Upper lobe of right lung (tissue), 1 donor: Measurements from ENCODE around the gene SMNDC1. TPM values are rescaled to one million over a fixed set of nuclear protein-coding genes. Genes with fewer than 3 reads are reported as not detected.
"Not testable (repeated sequence)": the region's sequence is repeated elsewhere in the genome, so short reads cannot be mapped to it uniquely, and the experiment has no call there.

Experiments used
- ATAC-seq: fragments of 200-7000 bp; cut with Tn5 transposase; one replicate; pipeline ENCODE4 v1.9.1; 2020; ENCODE audit warnings: mild to moderate bottlenecking, moderate library complexity
- DNase-seq: peaks from one replicate; pipeline ENCODE4 v3.0.0-alpha.2; 2020
- H3K27ac ChIP-seq: fragments of 200-600 bp; one replicate; pipeline ENCODE4 v1.8.0; 2022
- H3K27me3 ChIP-seq: fragments of 200-600 bp; one replicate; pipeline ENCODE4 v1.8.0; 2022; ENCODE audit warnings: mild to moderate bottlenecking
- H3K36me3 ChIP-seq: fragments of 200-600 bp; one replicate; pipeline ENCODE4 v1.8.0; 2022
- H3K4me1 ChIP-seq: fragments of 200-600 bp; one replicate; pipeline ENCODE4 v1.8.0; 2022
- H3K4me3 ChIP-seq: fragments of 200-600 bp; one replicate; pipeline ENCODE4 v1.8.0; 2022; ENCODE audit warnings: mild to moderate bottlenecking
- H3K9me3 ChIP-seq: fragments of 200-600 bp; one replicate; pipeline ENCODE4 v1.8.0; 2022
- intact Hi-C: fragments of 100-400 bp; cut with DNase I; formaldehyde crosslinking; loops from one replicate; pipeline ENCODE4 v1.11.0; 2022
- total RNA-seq: library from RNA; stranded (reverse); fragmentation: NEBNext Ultra II Directional; extraction: Animal tissue kit (Norgen Biotek cat#: 25700); gene quantifications from one replicate; pipeline ENCODE4 v1.2.1, GENCODE V29; 2021
- TF ChIP-seq, protein P1 (sequence below): fragments of 200-600 bp; IDR thresholded peaks from one replicate; pipeline ENCODE4 v1.8.0; 2022; ENCODE audit warnings: antibody characterized with exemption
- donor health status: DM: no; HTN: yes; CAD: no; lungs with severe emphysema.

Gene SMNDC1
- total RNA-seq, 1 donor from 2014 or later = 35.8 TPM

GRCh38 chr10:110274647-110275046 lies 30.1 kb downstream of the SMNDC1 start:
- Histone ChIP-seq H3K4me1 (peaks cover 25% of the 10 kb centered on the region), H3K27me3 (no peaks in the 10 kb centered on the region), H3K36me3 (peaks cover under 1% of the 10 kb centered on the region), H3K9me3 (no peaks in the 10 kb centered on the region), H3K27ac (no peak overlapping the region), H3K4me3 (no peak overlapping the region)
- DNase-seq = no peak
- intact Hi-C loops = loop anchor here (10.0 kb wide), 1 partner anchor 70 kb away; the partner anchor contains the start of gene MXI1
- TF ChIP-seq, protein P1, sequence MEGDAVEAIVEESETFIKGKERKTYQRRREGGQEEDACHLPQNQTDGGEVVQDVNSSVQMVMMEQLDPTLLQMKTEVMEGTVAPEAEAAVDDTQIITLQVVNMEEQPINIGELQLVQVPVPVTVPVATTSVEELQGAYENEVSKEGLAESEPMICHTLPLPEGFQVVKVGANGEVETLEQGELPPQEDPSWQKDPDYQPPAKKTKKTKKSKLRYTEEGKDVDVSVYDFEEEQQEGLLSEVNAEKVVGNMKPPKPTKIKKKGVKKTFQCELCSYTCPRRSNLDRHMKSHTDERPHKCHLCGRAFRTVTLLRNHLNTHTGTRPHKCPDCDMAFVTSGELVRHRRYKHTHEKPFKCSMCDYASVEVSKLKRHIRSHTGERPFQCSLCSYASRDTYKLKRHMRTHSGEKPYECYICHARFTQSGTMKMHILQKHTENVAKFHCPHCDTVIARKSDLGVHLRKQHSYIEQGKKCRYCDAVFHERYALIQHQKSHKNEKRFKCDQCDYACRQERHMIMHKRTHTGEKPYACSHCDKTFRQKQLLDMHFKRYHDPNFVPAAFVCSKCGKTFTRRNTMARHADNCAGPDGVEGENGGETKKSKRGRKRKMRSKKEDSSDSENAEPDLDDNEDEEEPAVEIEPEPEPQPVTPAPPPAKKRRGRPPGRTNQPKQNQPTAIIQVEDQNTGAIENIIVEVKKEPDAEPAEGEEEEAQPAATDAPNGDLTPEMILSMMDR = no peak
- no peak for ATAC-seq

DNA sequence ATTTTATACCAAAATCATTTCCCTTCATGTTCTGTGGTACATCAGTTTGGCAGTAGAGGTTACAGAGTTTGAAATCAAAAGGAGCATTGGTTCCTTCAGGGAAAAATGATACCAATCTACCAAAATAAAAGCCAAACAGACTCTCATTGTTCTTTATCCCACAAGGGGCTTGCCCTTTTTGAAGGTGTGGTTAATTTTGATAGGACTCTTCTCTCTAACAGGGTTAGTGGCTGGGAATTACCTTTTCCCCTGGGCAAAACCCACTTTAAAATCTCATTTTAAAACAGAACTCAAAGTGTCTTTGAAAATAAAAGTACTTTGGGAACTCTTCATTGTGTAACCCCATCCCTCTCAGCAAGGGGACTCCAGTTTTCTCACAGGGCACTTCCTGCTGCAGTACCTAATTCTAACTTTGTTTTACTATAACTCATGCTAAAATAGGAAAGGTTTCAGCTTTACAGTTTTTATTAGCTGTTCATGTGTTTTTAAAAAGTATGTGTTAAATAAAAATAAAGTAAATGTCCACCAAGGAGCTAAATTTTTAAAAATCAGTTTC lies 30.6 kb downstream of the SMNDC1 start:
- H3K36me3 ChIP-seq = no peaks in the 10 kb centered on the region
- no peak overlapping the region for H3K4me3 ChIP-seq
- H3K9me3 ChIP-seq = no peaks in the 10 kb centered on the region
- intact Hi-C loops = loop anchor here (10.0 kb wide), 1 partner anchor 69 kb away; the partner anchor contains the start of gene MXI1
- no peak overlapping the region for H3K27ac ChIP-seq
- no peak for ATAC-seq
- DNase-seq = no peak
- no peaks in the 10 kb centered on the region for H3K27me3 ChIP-seq
- TF ChIP-seq, protein P1 = no peak
- peaks cover 24% of the 10 kb centered on the region for H3K4me1 ChIP-seq

DNA sequence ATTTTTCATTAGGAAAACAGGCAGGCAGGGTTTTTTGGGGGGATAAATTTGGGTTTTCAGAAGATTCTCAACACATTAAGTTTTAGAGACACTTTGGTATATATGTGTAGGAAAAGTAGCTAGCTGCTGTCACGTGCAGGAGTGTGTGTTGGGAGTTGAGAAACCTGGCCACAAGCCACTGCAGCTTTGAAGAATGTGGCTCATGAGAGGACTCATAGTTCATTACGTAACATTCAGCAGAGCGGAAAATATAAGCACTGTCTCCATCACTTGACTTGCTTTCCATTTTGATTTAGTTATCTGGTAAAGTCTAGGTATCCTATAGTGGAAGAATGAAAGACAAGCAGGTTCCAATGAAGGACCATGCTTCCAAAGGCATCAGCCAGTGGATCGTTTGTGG lies 31.2 kb downstream of the SMNDC1 start:
- no peaks in the 10 kb centered on the region for H3K27me3 ChIP-seq
- TF ChIP-seq, protein P1 = no peak
- no peaks in the 10 kb centered on the region for H3K9me3 ChIP-seq
- H3K27ac ChIP-seq = no peak overlapping the region
- intact Hi-C loops = loop anchor here (10.0 kb wide), 1 partner anchor 69 kb away; the partner anchor contains the start of gene MXI1
- H3K4me1 ChIP-seq = peaks cover 26% of the 10 kb centered on the region
- ATAC-seq (peak; percentile 82), DNase-seq (peak; percentile 74)
- no peak overlapping the region for H3K4me3 ChIP-seq
- H3K36me3 ChIP-seq = no peaks in the 10 kb centered on the region

DNA sequence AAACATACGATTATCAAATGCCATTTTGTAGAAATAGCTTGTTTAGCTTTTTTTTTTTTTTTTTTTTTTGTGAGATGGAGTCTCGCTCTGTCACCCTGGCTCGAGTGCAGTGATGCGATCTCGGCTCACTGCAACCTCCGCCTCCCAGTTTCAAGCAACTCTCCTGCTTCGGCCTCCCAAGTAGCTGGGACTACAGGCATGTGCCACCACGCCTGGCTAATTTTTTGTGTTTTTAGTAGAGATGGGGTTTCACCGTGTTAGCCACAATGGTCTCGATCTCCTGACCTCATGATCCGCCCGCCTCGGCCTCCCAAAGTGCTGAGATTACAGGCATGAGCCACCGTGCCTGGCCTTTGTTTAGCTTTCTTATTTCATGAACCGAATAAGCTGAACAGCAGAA lies 31.7 kb downstream of the SMNDC1 start:
- not testable (repeated sequence) for ATAC-seq, H3K9me3 ChIP-seq, DNase-seq, H3K27ac ChIP-seq, H3K36me3 ChIP-seq, H3K27me3 ChIP-seq, H3K4me3 ChIP-seq
- intact Hi-C loops = loop anchor here (10.0 kb wide), 1 partner anchor 68 kb away; the partner anchor contains the start of gene MXI1
- peaks cover 26% of the 10 kb centered on the region for H3K4me1 ChIP-seq

DNA sequence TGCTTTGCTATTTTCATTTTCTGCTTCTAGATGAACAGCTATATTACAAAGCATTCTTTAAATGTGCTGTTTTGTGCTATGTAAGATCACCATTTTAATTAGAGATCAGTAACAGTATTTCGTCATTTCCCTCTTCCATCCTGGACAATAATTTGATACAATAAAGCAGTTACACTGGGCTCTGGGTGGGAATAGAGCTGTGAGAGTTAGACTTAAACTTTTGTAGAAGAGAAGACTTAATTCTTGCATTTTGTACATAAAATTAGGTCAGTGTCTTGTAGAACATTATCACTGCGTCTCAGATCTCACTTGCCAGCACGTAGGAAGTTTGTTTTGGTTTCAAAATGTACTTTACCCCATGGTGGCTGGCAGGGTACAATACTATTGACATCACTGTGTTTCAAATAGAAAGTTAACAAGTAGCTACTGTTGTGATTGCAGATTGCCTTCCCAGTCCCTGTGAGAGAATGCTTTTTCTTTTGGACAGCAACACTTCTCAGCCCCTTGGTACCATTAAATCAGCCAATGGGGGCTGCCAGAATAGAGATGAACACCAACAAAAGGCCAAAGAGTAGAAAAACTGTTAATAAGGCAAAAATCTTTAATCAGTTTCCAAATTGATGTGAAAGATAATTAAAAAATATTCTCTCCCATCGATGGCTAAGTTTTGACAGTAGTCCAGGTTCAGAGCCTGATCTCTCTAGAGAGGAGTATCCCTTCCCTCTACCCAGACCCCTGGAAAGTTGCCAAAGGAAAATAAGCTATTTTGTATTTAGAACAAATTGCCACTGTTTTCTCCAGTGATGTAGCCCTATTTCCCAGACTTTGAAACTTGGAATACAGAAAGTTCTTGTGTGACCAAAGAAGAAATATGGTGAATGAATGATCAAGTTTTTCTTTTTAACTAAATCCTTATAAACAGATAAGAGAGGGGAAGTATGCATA lies 35.1 kb downstream of the SMNDC1 start:
- Histone ChIP-seq H3K4me1 (peaks cover 26% of the 10 kb centered on the region), H3K4me3 (peak overlapping the region; percentile 33), H3K27ac (peak overlapping the region; percentile 65), H3K27me3 (no peaks in the 10 kb centered on the region), H3K9me3 (no peaks in the 10 kb centered on the region), H3K36me3 (no peaks in the 10 kb centered on the region)
- DNase-seq (no peak), ATAC-seq (peak; percentile 77)
- TF ChIP-seq, protein P1 = no peak
- intact Hi-C loops = loop anchor here (5.0 to 10.0 kb wide), 2 partner anchors 65 to 127 kb away; partner anchors contain the start of gene MXI1

DNA sequence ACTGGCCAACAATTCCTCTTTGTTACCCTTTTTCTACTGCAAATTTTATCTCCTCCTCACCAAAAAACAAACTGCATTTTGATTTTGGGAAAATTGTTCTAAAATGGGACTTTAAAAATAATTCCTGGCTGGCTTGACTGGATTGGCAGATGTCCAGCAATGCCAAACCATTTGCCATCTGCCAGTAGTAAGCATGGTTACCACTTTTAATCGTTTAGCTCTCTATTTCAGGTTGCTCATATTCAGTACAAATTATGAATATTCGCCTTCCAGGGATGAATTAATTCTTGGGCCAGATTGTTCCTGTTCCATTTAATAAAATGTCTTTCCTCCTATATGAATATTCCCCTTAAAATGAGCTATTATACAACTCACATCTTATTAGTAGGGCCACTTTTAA lies 35.7 kb downstream of the SMNDC1 start:
- H3K9me3 ChIP-seq = no peaks in the 10 kb centered on the region
- no peaks in the 10 kb centered on the region for H3K36me3 ChIP-seq
- H3K27me3 ChIP-seq = no peaks in the 10 kb centered on the region
- H3K27ac ChIP-seq = peak overlapping the region; percentile 65
- intact Hi-C loops = loop anchor here (5.0 kb wide), 1 partner anchor 127 kb away; no protein-coding TSS in a partner anchor
- H3K4me1 ChIP-seq = peaks cover 21% of the 10 kb centered on the region
- no peak for ATAC-seq
- no peak for DNase-seq
- TF ChIP-seq, protein P1 = no peak
- H3K4me3 ChIP-seq = no peak overlapping the region
